GM18861 (cell line): ENCODE results near the gene CYP27B1.

Source experiments
- ATAC-seq: cut with Tn5 transposase; IDR thresholded peaks from one replicate; pipeline ENCODE4 v1.9.1; 2021; ENCODE audit not compliant: unreplicated experiment

The CYP27B1 gene

GRCh38 chr12:57736741-57737466 is 30.0 kb downstream of the CYP27B1 start:
- ATAC-seq = no peak

GRCh38 chr12:57735952-57736740 is 30.7 kb downstream of the CYP27B1 start:
- ATAC-seq = no peak

- no peak for ATAC-seq
Observed at GRCh38 chr12:57735198-57735855, 31.6 kb downstream of the CYP27B1 start.

GRCh38 chr12:57734591-57734990 is 32.3 kb downstream of the CYP27B1 start:
- no peak for ATAC-seq

- ATAC-seq = no peak
Observed at GRCh38 chr12:57733928-57734327, 33.0 kb downstream of the CYP27B1 start.

- no peak for ATAC-seq
Observed at GRCh38 chr12:57732726-57733593, 33.9 kb downstream of the CYP27B1 start.

- ATAC-seq = no peak
Observed at GRCh38 chr12:57732270-57732669, 34.6 kb downstream of the CYP27B1 start.

- no peak for ATAC-seq
Observed at GRCh38 chr12:57731411-57732080, 35.3 kb downstream of the CYP27B1 start.

- ATAC-seq = no peak
Observed at GRCh38 chr12:57730336-57731067, 36.4 kb downstream of the CYP27B1 start.

GRCh38 chr12:57729321-57729844 is 37.5 kb downstream of the CYP27B1 start:
- ATAC-seq = no peak

- ATAC-seq = no peak
Observed at GRCh38 chr12:57727758-57728395, 39.0 kb downstream of the CYP27B1 start.

GRCh38 chr12:57726884-57727757 is 39.8 kb downstream of the CYP27B1 start:
- no peak for ATAC-seq

GRCh38 chr12:57726151-57726883 is 40.6 kb downstream of the CYP27B1 start:
- ATAC-seq = no peak

GRCh38 chr12:57725851-57726150 is 41.1 kb downstream of the CYP27B1 start:
- ATAC-seq = no peak

GRCh38 chr12:57724936-57725740 is 41.7 kb downstream of the CYP27B1 start:
- ATAC-seq = no peak

GRCh38 chr12:57724003-57724935 is 42.6 kb downstream of the CYP27B1 start:
- ATAC-seq = no peak
